Muscle of back (tissue), 11 donors: ENCODE data around the gene PHF14. TPM values are rescaled to one million over a fixed set of nuclear protein-coding genes. Genes with fewer than 3 reads are reported as not detected.
A peak's percentile ranks its signal among the peaks of the same experiment; 100 is the strongest.

Experiments
- DNase-seq, 3 donors: peaks; one replicate each; pipeline versions ENCODE4 v3.0.0 to v3.0.0-alpha.2; 2013
- polyA plus RNA-seq, 10 donors: library from polyadenylated mRNA; unstranded; fragments of 120-200 nt; gene quantifications; one replicate each; pipeline ENCODE4 v1.2.1, GENCODE V29; 2013; ENCODE audit not compliant: insufficient read length in 10 of 10

The PHF14 gene
- polyA plus RNA-seq, 10 donors = 30.5 to 46.6 (median 35.2) TPM

DNA sequence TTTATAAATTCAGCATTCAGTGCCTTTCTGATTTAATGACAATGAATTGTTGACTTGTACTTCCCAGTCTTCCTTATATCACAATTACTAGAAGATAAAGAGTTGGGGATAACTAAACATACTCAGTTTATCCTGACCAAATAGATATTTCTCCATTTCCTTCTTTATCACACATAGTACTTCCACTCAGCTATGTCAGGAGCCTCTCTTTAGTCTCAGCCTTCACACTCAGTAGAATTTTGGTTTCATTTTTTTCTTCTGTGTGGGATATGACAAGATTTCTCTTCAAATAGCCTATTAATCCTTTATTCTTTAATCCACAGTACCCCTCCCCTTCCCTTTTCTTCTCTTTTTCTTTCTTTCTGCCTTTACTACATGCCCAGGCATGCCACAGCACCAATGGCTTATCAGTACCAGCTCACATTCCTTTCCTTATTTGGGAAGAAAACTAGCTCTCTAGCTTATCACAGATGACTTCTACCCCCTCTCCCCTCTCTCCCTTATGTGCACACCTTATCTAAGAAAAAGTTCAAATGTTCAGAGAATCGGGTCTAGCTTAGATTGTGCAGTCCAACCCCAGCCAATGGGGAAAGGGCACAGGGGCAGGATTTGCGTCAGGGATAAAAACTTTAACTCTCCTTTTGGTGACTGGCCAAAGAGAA lies 109.0 kb downstream of the PHF14 start:
- DNase-seq = no peak

DNA sequence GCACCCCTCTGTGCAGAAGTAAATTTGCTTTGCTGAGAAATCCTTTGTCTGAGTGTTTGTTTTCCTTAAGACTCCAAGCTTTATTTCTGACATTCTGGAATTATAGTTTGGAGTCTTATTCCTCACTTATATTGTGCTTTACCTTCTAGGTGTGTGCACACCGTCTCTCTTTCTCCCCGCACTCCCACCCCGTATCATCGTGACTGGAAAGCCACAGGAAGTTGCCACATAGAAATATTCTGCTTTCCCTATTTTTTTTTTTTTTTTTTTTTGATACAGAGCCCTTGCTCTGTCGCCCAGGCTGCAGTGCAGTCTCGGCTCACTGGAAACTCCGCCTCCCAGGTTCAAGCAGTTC lies 109.5 kb downstream of the PHF14 start:
- no peak for DNase-seq

DNA sequence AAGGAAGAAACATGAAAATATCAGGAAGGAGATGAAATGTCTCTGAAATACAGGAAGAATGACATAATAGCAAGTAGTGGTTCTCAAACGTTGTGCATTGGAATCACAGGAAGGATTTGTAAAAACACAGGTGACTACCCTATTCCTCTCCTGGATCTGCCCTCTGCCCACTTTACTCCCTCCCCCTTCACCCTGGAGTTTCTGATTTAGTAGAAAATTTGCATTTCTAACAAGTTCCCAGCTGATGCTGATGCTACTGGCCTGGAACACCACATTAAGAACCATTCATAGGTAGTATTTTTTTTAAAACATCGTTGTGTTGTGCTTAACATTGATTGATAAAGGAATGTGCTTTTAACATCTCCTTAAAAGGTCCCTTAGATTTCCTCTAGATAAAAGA lies 130.9 kb downstream of the PHF14 start:
- no peak for DNase-seq

DNA sequence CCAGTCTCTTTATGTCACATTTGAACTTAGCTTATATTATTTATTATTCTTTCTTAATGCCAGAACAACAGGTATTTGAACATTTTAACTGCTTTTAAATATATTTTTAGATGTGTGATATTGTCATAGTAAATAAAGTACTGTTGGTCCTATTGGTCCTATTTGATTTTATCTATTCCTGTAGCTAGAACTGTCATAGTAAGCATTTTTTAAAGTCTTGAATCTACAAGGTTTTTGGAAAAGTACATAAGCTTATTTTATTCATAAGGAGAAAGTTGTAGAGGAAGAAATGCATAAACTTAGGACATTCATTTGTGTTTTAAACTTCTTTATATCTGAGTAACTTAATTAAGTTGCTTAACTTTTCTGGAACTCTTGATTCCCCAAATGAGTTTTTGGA lies 136.0 kb downstream of the PHF14 start:
- no peak for DNase-seq

DNA sequence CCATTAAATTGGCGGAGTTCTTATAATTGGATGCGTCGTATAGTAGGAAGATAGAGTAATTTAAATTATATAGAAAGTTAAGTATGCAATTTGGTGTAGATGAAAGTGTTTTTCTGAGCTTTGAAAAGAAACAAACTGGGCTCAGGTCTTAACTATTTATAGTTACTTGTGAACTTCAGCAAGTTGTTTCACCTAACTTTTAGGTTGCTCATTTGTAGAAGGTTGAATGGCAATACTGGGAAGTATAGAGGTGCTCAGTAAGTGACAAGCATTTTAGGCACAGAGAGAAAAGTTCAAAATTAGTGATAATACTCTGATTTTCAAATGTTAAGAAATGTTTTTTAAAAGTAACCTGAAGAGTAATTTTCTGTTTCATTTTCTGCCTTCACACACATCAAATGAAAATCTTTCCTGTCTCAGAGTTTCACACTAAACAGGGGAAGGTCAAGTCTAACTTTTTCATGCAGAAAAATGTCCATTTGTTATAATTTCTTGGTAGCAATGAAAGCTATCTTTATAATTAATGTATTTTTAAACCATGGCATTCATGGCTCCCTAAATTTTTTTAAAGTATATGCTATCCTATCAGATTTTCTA lies 146.5 kb downstream of the PHF14 start:
- DNase-seq = no peak

DNA sequence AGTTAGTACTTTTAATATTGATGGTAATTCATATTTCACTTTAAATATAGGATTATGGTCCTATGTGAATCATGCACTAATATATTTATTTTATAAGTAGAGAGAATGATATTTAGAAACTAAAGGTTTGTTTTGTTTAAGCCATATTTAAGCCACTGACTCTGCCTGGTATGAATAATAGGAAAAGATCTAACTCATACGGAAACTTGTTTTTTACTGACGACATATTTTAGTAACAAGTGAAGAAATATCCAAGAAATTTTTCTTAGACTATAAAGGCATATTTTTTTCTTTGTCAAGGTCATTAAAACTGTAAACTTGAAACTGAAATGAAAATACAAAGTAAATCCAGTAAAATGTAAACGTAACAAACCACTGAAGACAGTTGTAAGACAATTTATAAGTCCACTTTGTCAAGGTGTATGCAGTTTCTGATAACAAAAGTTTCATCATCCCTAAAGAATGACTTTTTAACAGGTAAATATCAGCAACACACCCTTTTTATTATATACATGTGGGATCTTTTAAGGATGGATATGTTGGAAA lies 147.1 kb downstream of the PHF14 start:
- no peak for DNase-seq

- DNase-seq = no peak
Observed at GRCh38 chr7:11124856-11125559, 151.3 kb downstream of the PHF14 start.

- peak in 1 of 3 donors; percentile 7 for DNase-seq
Observed at GRCh38 chr7:11127114-11127785, 153.6 kb downstream of the PHF14 start.

DNA sequence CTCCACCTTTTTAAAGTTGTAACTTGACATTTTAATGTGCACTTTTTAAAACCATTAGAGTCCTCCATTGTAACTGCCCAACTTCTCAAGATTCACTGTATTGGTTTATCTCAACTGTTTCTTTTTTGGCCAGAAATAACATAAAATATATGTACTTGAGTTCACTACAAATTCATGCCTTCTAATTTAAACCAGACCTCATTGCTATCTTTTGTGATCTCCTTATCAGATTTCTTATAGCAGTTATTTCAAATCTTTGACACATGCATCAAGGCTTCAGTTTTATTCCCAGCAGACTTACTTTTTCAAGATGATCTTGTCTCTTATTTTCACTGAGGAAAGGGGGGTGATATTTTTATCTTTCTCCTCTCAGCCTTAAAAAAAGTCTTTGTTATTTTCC lies 154.3 kb downstream of the PHF14 start:
- DNase-seq = no peak

- DNase-seq = no peak
Observed at GRCh38 chr7:11128498-11128897, 154.8 kb downstream of the PHF14 start.

- DNase-seq = peak; percentile 1 to 89 (median 13)
Observed at GRCh38 chr7:11130012-11130411, 156.3 kb downstream of the PHF14 start.

GRCh38 chr7:11130601-11131000 lies 156.9 kb downstream of the PHF14 start:
- no peak for DNase-seq

- DNase-seq = no peak
Observed at GRCh38 chr7:11133436-11133959, 159.8 kb downstream of the PHF14 start.

GRCh38 chr7:11135573-11135972 lies 161.9 kb downstream of the PHF14 start:
- DNase-seq = no peak

GRCh38 chr7:11141541-11141940 lies 167.9 kb downstream of the PHF14 start:
- DNase-seq = no peak

- DNase-seq = no peak
Observed at GRCh38 chr7:11153694-11154093, 180.0 kb downstream of the PHF14 start.

GRCh38 chr7:11155883-11156282 lies 182.2 kb downstream of the PHF14 start:
- DNase-seq = peak in 1 of 3 donors; percentile 1

GRCh38 chr7:11161499-11161898 lies 187.8 kb downstream of the PHF14 start:
- no peak for DNase-seq

DNA sequence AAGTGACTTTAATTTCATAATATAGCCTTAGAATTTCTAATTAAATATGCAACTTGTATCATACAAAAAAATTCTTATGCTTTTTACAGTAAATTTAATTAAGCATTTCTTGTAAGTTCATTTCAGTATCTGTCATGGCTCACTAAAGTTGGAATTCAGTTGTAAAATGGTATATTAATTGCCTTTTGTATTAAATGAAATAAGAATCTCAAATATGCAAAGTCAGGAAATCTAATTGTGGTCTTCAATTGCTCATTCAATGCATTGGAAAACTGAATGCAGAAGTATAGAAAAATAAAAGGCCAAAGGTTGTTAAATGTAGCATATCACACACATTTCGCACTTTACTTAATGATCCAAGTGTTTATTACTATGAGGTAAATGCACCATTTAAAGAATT lies 189.5 kb downstream of the PHF14 start:
- no peak for DNase-seq

DNA sequence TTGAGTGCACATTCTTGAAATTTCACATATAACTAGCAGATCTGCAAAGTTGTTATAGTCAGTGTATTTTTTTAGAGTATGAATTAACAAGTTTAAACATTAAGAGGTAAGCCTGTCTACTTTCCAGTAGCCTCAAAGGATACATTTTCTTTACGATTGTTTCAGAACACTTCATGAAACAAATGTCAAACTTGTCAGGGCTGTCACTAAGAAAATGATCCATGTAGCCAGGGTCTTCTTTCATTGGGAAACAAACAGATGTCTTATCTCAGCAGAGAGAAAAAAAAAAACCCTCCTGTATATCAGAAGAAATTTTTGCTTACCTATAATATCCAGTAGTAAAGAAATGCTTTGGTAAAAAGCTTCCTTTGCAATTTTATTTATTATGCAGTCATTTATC lies 192.4 kb downstream of the PHF14 start:
- DNase-seq = no peak

DNA sequence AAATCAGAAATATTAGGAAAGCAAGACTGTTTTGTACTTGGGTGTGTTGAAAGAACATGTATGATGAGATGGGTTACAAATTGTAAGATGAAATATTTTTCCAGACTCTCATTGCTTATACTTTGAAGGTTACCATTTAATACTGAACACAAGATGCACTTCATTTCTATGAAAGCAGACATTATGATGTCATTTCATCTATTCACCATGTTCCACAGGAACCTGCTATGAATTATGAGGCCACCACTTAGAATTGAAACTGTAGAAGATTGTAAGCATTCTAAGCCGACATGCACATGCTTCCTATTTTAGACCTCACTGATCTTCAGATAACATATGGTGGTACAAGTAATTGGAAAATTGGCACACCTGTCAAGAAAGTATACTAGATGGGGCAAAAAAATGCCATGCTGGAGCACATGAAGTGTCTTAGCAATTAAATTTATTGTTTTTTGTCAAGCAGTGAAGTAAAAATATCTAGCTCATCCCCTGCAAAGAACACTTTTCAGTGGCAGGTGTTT lies 195.0 kb downstream of the PHF14 start:
- no peak for DNase-seq

DNA sequence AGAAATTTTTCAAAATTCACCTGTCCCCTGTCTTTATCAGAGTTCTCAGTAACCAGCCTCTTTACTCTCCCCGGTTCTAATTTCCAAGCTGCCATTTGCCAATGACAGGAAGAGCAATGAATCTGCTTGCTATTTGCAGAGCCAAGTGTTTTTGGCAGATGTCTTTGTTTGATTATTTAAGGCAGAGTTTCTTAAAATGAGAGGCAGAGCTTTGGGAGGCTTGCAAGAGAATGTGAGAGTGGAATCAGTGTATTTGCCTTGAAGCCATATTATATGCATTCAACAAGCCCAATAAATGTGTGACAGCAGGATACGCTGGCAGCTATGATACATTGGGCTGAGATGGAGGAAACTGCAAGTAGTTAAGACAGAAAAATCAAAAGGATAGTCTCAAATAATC lies 196.5 kb downstream of the PHF14 start:
- peak in 2 of 3 donors; percentile 4 to 37 for DNase-seq
